Neural cell (in vitro differentiated cells): Measurements from ENCODE around the gene COBL. TPM values are rescaled to one million over a fixed set of nuclear protein-coding genes. Genes with fewer than 3 reads are reported as not detected.

Experiments
- H2AFZ ChIP-seq: fragments of 200-600, 300-800 bp; sonication (generic), shearing (Covaris generic); 2 replicates; pipeline ENCODE4 v1.6.0; 2014; ENCODE audit warnings: low read depth, mild to moderate bottlenecking, antibody characterized with exemption, low read length, moderate library complexity
- H3F3A ChIP-seq: fragments of 200-600 bp; shearing (Covaris generic); 2 replicates; pipeline ENCODE4 v1.6.1; 2016; ENCODE audit warnings: mild to moderate bottlenecking, moderate library complexity, mixed read lengths, antibody characterized with exemption, low read length; ENCODE audit not compliant: insufficient read depth, poor library complexity, severe bottlenecking
- H3K27ac ChIP-seq: fragments of 200-600, 300-800 bp; sonication (generic), shearing (Covaris generic); 2 replicates; pipeline ENCODE4 v1.5.1; 2014; ENCODE audit warnings: mild to moderate bottlenecking, low read length, moderate library complexity
- H3K27me3 ChIP-seq: fragments of 300-800, 200-600 bp; sonication (generic), shearing (Covaris generic); 2 replicates; pipeline ENCODE4 v1.6.0; 2014; ENCODE audit warnings: mild to moderate bottlenecking, low read depth, low read length, moderate library complexity; ENCODE audit not compliant: insufficient read depth
- H3K36me3 ChIP-seq: fragments of 300-800, 200-600 bp; sonication (generic), shearing (Covaris generic); 2 replicates; pipeline ENCODE4 v1.5.1; 2014; ENCODE audit warnings: mild to moderate bottlenecking, antibody characterized with exemption, low read length, moderate library complexity; ENCODE audit not compliant: insufficient read depth
- H3K4me2 ChIP-seq: fragments of 300-800, 200-600 bp; sonication (generic), shearing (Covaris generic); 2 replicates; pipeline ENCODE4 v1.6.0; 2014; ENCODE audit warnings: mild to moderate bottlenecking, low read length
- H3K4me3 ChIP-seq: fragments of 300-800, 200-600 bp; sonication (generic), shearing (Covaris generic); 2 replicates; pipeline ENCODE4 v1.5.1; 2014; ENCODE audit warnings: mild to moderate bottlenecking, low read length, moderate library complexity
- H3K79me2 ChIP-seq: fragments of 200-600 bp; shearing (Covaris generic); replicated peaks from 2 replicates; pipeline ENCODE4 v1.6.0; 2014; ENCODE audit warnings: mild to moderate bottlenecking, low read length, moderate library complexity; ENCODE audit not compliant: insufficient read depth
- H3K9ac ChIP-seq: fragments of 300-800, 200-600 bp; sonication (generic), shearing (Covaris generic); 2 replicates; pipeline ENCODE4 v1.6.1; 2016; ENCODE audit warnings: mild to moderate bottlenecking, low read length, mixed read lengths
- H3K9me2 ChIP-seq: fragments of 200-600 bp; shearing (Covaris generic); 2 replicates; pipeline ENCODE4 v1.6.1; 2016; ENCODE audit warnings: mild to moderate bottlenecking, low read length, mixed read lengths; ENCODE audit not compliant: insufficient read depth
- H3K9me3 ChIP-seq: fragments of 200-600, 300-800 bp; sonication (generic), shearing (Covaris generic); 2 replicates; pipeline ENCODE4 v1.6.1; 2016; ENCODE audit warnings: mild to moderate bottlenecking, mixed run types, low read length, moderate library complexity, mixed read lengths
- H4K20me1 ChIP-seq: fragments of 200-600 bp; shearing (Covaris generic); 2 replicates; pipeline ENCODE4 v1.6.1; 2016; ENCODE audit warnings: mild to moderate bottlenecking, mixed run types; ENCODE audit not compliant: insufficient read depth
- CTCF ChIP-seq: fragments of 450-650 bp; IDR thresholded peaks from 2 replicates; pipeline ENCODE4 v1.5.1; 2014; ENCODE audit warnings: antibody characterized with exemption, mild to moderate bottlenecking, moderate library complexity; ENCODE audit not compliant: poor library complexity, severe bottlenecking
- EP300 ChIP-seq: fragments of 450-650 bp; conservative IDR thresholded peaks from 2 replicates; pipeline ENCODE4 v1.6.1; 2014; ENCODE audit warnings: antibody characterized with exemption, mild to moderate bottlenecking, moderate library complexity; ENCODE audit not compliant: poor library complexity, severe bottlenecking
- EZH2 ChIP-seq: fragments of 200-600, 300-800 bp; shearing (Covaris generic), sonication (generic); IDR thresholded peaks from 2 replicates; pipeline ENCODE4 v1.6.1; 2014; ENCODE audit warnings: antibody characterized with exemption, low read length, borderline replicate concordance, mild to moderate bottlenecking; ENCODE audit not compliant: insufficient read depth, poor library complexity, severe bottlenecking
- MXI1 ChIP-seq: fragments of 450-650 bp; conservative IDR thresholded peaks from 2 replicates; pipeline ENCODE4 v1.6.1; 2014; ENCODE audit warnings: antibody characterized with exemption, mild to moderate bottlenecking; ENCODE audit not compliant: poor library complexity, severe bottlenecking
- POLR2AphosphoS5 ChIP-seq: IDR thresholded peaks from 2 replicates; pipeline ENCODE4 v1.6.1; 2012
- RAD21 ChIP-seq: fragments of 450-650 bp; conservative IDR thresholded peaks from 2 replicates; pipeline ENCODE4 v1.6.1; 2014; ENCODE audit warnings: antibody characterized with exemption, mild to moderate bottlenecking, moderate library complexity
- REST ChIP-seq: IDR thresholded peaks from 2 replicates; pipeline ENCODE4 v1.6.1; 2012; ENCODE audit warnings: borderline replicate concordance
- SMC3 ChIP-seq: fragments of 450-650 bp; conservative IDR thresholded peaks from 2 replicates; pipeline ENCODE4 v1.6.1; 2014; ENCODE audit warnings: antibody characterized with exemption, mild to moderate bottlenecking, moderate library complexity; ENCODE audit not compliant: poor library complexity
- TAF1 ChIP-seq: IDR thresholded peaks from 2 replicates; pipeline ENCODE4 v1.6.1; 2012; ENCODE audit warnings: low read depth
- polyA plus RNA-seq: library from polyadenylated mRNA; depleted of rRNA; stranded (reverse); fragments of >200 nt; gene quantifications from 2 replicates; pipeline ENCODE4 v1.2.3, GENCODE V29; 2014

Gene COBL
- polyA plus RNA-seq, 1 donor from 2014 or later: 0.12 TPM

GRCh38 chr7:50977421-50977820, 339.2 kb downstream of the COBL start:
- Histone ChIP-seq H4K20me1 (no peaks in the 10 kb centered on the region), H3K27me3 (no peaks in the 10 kb centered on the region), H3K36me3 (no peaks in the 10 kb centered on the region), H3K9me3 (no peaks in the 10 kb centered on the region), H3K79me2 (no peaks in the 10 kb centered on the region), H3K4me3 (no peak overlapping the region), H3K4me2 (no peak overlapping the region), H3F3A (no peaks in the 10 kb centered on the region), H3K9me2 (no peaks in the 10 kb centered on the region), H3K27ac (no peak overlapping the region), H2AFZ (no peak overlapping the region), H3K9ac (no peak overlapping the region)
- TF ChIP-seq MXI1: no peak
- TF ChIP-seq TAF1: no peak
- TF ChIP-seq REST: no peak

GRCh38 chr7:50976064-50976463, 340.5 kb downstream of the COBL start:
- Histone ChIP-seq H4K20me1 (no peaks in the 10 kb centered on the region), H3K79me2 (no peaks in the 10 kb centered on the region), H3K4me3 (no peak overlapping the region), H3K36me3 (no peaks in the 10 kb centered on the region), H3F3A (no peaks in the 10 kb centered on the region), H3K9ac (no peak overlapping the region), H3K27me3 (no peaks in the 10 kb centered on the region), H3K9me2 (no peaks in the 10 kb centered on the region), H3K9me3 (no peaks in the 10 kb centered on the region), H3K4me2 (no peak overlapping the region), H2AFZ (no peak overlapping the region), H3K27ac (no peak overlapping the region)
- TF ChIP-seq TAF1: no peak
- no peak for TF ChIP-seq MXI1
- TF ChIP-seq RAD21: no peak
- TF ChIP-seq EZH2: no peak
- no peak for TF ChIP-seq CTCF
- TF ChIP-seq EP300: no peak
- no peak for TF ChIP-seq REST
- no peak for TF ChIP-seq SMC3
- TF ChIP-seq POLR2AphosphoS5: no peak
